ENCODE measurements around the gene ZBTB20. TPM values are rescaled to one million over a fixed set of nuclear protein-coding genes. Genes with fewer than 3 reads are reported as not detected.

The ZBTB20 gene
- total and polyA plus RNA-seq, 2 donors from 2014 or later, result 0.99 to 142 TPM

DNA sequence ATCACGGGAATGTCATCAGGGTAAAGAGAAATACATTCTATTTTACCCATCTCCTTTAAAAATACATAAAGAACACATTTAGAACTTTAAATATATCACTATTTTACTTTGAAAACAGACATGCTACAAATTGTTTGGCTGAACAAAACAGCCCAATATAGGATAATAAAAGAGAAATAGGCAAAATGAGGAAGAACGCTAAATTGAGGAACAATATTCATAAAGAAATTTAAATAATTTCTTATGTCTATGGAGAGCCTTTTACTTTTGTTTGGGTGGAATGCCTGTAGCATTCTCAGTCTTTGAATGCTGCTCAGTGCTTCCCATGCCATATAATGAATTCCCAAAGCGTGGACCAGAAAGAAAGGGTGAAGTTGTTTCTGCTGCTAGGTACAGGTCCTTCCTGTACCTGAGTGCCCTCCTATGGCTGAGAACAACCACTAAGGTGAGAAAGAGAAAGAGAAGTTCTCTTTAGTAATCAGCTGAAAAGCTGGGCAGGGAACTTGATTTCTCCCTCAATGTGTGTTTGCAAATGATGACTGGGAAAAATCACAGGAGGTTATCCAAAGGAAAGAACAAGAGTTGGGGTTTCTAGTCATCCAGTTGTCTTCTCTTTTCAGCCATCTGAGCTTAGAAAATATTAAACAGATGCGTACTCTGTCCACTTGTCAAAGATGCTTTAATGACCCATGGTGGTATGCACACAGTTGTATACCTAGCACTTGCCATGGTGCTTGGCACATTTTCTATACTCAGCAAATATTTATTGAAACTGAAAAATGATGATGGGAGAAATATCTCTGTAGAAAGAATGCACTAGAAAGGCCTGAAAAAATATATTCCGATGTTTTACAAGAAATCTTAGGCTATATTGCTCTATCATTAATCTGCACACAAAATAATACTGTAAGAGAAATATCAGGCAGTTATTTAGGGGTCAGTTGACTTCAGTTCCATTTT is 448.7 kb downstream of the ZBTB20 start:
- no peaks in the 10 kb centered on the region for H3K27me3 ChIP-seq (ENCODE audit: control insufficient read depth, insufficient read depth, low read length)
- peaks cover 0 to 15% (median 2%) of the 10 kb centered on the region in 3 donors for H3K4me1 ChIP-seq (ENCODE audit: control insufficient read depth in 2 of 3, insufficient read depth in 2 of 3, low read depth in 1 of 3, low read length in 3 of 3)
- TF ChIP-seq, protein P1, sequence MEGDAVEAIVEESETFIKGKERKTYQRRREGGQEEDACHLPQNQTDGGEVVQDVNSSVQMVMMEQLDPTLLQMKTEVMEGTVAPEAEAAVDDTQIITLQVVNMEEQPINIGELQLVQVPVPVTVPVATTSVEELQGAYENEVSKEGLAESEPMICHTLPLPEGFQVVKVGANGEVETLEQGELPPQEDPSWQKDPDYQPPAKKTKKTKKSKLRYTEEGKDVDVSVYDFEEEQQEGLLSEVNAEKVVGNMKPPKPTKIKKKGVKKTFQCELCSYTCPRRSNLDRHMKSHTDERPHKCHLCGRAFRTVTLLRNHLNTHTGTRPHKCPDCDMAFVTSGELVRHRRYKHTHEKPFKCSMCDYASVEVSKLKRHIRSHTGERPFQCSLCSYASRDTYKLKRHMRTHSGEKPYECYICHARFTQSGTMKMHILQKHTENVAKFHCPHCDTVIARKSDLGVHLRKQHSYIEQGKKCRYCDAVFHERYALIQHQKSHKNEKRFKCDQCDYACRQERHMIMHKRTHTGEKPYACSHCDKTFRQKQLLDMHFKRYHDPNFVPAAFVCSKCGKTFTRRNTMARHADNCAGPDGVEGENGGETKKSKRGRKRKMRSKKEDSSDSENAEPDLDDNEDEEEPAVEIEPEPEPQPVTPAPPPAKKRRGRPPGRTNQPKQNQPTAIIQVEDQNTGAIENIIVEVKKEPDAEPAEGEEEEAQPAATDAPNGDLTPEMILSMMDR (IDR thresholded peaks at IDR 0.05; ENCODE audit: borderline replicate concordance, extremely low read depth, insufficient read depth), result no peak
- FAIRE-seq (peak; percentile 11), DNase-seq (no peak)
- no peak overlapping the region for H3K4me3 ChIP-seq (ENCODE audit: low read length in 3 of 3)
- no peak overlapping the region for H3K27ac ChIP-seq (ENCODE audit: low read depth in 2 of 2, low read length in 2 of 2)
- intact Hi-C loops (cut with DNase I), result no loop called here
- no peak overlapping the region for H3K9ac ChIP-seq (ENCODE audit: low read length in 3 of 3)
- H3K36me3 ChIP-seq (ENCODE audit: control insufficient read depth in 2 of 3, insufficient read depth in 3 of 3, low read length in 3 of 3), result no peaks in the 10 kb centered on the region
- H3K9me3 ChIP-seq (ENCODE audit: control insufficient read depth in 2 of 3, insufficient read depth in 1 of 3, low read length in 3 of 3), result no peaks in the 10 kb centered on the region

DNA sequence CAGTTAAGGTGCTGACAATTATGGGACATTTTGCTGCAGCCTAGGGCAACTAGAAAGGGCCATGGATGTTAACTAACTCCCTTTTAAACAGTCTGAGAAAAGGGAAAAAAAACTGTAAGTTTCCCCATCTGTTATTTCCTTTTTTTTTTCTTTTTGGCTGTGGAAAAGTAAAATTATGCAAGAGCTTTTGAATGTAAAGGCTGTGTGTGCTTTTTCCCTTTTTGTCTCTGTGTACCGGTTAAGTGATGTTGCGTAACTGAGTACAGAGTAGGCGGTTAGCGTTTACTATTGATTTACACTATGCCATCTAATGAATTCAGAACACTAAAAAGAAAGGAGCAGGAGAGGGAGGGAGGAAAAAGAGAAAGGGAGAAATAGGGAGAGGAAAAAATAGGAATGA is 449.7 kb downstream of the ZBTB20 start:
- TF ChIP-seq, protein P1 (IDR thresholded peaks at IDR 0.05; ENCODE audit: borderline replicate concordance, extremely low read depth, insufficient read depth), result no peak
- intact Hi-C loops (cut with DNase I), result no loop called here
- Histone ChIP-seq H3K36me3 (ENCODE audit: control insufficient read depth in 2 of 3, insufficient read depth in 3 of 3, low read length in 3 of 3) (no peaks in the 10 kb centered on the region), H3K27ac (ENCODE audit: low read depth in 2 of 2, low read length in 2 of 2) (no peak overlapping the region), H3K9ac (ENCODE audit: low read length in 3 of 3) (no peak overlapping the region), H3K4me3 (ENCODE audit: low read length in 3 of 3) (no peak overlapping the region), H3K27me3 (ENCODE audit: control insufficient read depth, insufficient read depth, low read length) (no peaks in the 10 kb centered on the region), H3K9me3 (ENCODE audit: control insufficient read depth in 2 of 3, insufficient read depth in 1 of 3, low read length in 3 of 3) (no peaks in the 10 kb centered on the region), H3K4me1 (ENCODE audit: control insufficient read depth in 2 of 3, insufficient read depth in 2 of 3, low read depth in 1 of 3, low read length in 3 of 3) (peaks cover 0 to 15% (median 2%) of the 10 kb centered on the region in 3 donors)
- no peak for DNase-seq
- FAIRE-seq, result no peak

DNA sequence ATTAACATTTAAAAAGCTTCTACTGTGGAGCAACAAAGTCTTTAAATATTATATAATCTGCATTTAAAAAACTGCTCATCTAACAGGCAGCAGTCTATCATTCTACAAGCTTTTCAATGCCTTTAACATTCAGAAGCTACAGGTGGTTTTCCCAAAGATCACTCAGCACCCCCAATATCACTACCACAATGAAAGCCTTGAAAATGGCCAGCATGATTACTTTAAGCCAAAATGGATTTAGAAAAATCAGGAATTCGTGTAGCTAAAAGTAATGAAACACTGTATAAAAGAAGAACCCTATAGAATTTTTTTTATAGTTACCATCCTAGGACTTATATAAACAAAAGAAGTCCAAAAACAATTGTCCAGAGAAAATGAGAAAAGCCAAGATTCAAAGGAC is 452.8 kb downstream of the ZBTB20 start:
- intact Hi-C loops (cut with DNase I), result no loop called here
- no peak overlapping the region for H3K4me3 ChIP-seq (ENCODE audit: low read length in 3 of 3)
- TF ChIP-seq, protein P1 (IDR thresholded peaks at IDR 0.05; ENCODE audit: borderline replicate concordance, extremely low read depth, insufficient read depth), result no peak
- H3K9ac ChIP-seq (ENCODE audit: low read length in 3 of 3), result no peak overlapping the region
- H3K4me1 ChIP-seq (ENCODE audit: control insufficient read depth in 2 of 3, insufficient read depth in 2 of 3, low read depth in 1 of 3, low read length in 3 of 3), result peaks cover 0 to 6% (median 2%) of the 10 kb centered on the region in 3 donors
- no peak for DNase-seq
- no peak overlapping the region for H3K27ac ChIP-seq (ENCODE audit: low read depth in 2 of 2, low read length in 2 of 2)
- H3K27me3 ChIP-seq (ENCODE audit: control insufficient read depth, insufficient read depth, low read length), result no peaks in the 10 kb centered on the region
- no peaks in the 10 kb centered on the region for H3K36me3 ChIP-seq (ENCODE audit: control insufficient read depth in 2 of 3, insufficient read depth in 3 of 3, low read length in 3 of 3)
- no peaks in the 10 kb centered on the region for H3K9me3 ChIP-seq (ENCODE audit: control insufficient read depth in 2 of 3, insufficient read depth in 1 of 3, low read length in 3 of 3)
- no peak for FAIRE-seq

Data from kidney (tissue), 14 donors.